ENCODE data around the gene PLXNC1.

PLXNC1 gene

GRCh38 chr12:94245631-94246383, 97.4 kb downstream of the PLXNC1 start:
- intact Hi-C loops (cut with DNase I) = no loop called here
- DNase-seq = no peak

GRCh38 chr12:94247246-94247645, 98.9 kb downstream of the PLXNC1 start:
- no peak for DNase-seq
- intact Hi-C loops (cut with DNase I) = no loop called here

- intact Hi-C loops (cut with DNase I) = no loop called here
- DNase-seq = no peak
Measured at GRCh38 chr12:94248582-94248981, 100.2 kb downstream of the PLXNC1 start.

- DNase-seq = no peak
- intact Hi-C loops (cut with DNase I) = no loop called here
Measured at GRCh38 chr12:94250130-94250529, 101.8 kb downstream of the PLXNC1 start.

- intact Hi-C loops (cut with DNase I) = no loop called here
- no peak for DNase-seq
Measured at GRCh38 chr12:94254270-94254669, 105.9 kb downstream of the PLXNC1 start.

- intact Hi-C loops (cut with DNase I) = no loop called here
- DNase-seq = no peak
Measured at GRCh38 chr12:94255006-94255405, 106.6 kb downstream of the PLXNC1 start.

GRCh38 chr12:94255428-94255827, 107.1 kb downstream of the PLXNC1 start:
- DNase-seq = no peak
- intact Hi-C loops (cut with DNase I) = no loop called here

- intact Hi-C loops (cut with DNase I) = no loop called here
- DNase-seq = no peak
Measured at GRCh38 chr12:94258593-94258992, 110.2 kb downstream of the PLXNC1 start.

GRCh38 chr12:94260017-94260416, 111.6 kb downstream of the PLXNC1 start:
- intact Hi-C loops (cut with DNase I) = no loop called here

GRCh38 chr12:94260717-94261116, 112.3 kb downstream of the PLXNC1 start:
- intact Hi-C loops (cut with DNase I) = no loop called here
- no peak for DNase-seq

More at GRCh38 chr12:94260017-94260416, 111.6 kb downstream of the PLXNC1 start:
- no peak for DNase-seq

GRCh38 chr12:94261119-94261518, 112.7 kb downstream of the PLXNC1 start:
- intact Hi-C loops (cut with DNase I) = no loop called here
- no peak for DNase-seq

- DNase-seq = no peak
- intact Hi-C loops (cut with DNase I) = no loop called here
Measured at GRCh38 chr12:94261786-94262185, 113.4 kb downstream of the PLXNC1 start.

GRCh38 chr12:94262228-94263010, 114.0 kb downstream of the PLXNC1 start:
- intact Hi-C loops (cut with DNase I) = no loop called here
- DNase-seq = peak; percentile 52 to 90 (median 71)

GRCh38 chr12:94263011-94263811, 114.8 kb downstream of the PLXNC1 start:
- intact Hi-C loops (cut with DNase I) = no loop called here
- DNase-seq = no peak

GRCh38 chr12:94263905-94264561, 115.7 kb downstream of the PLXNC1 start:
- intact Hi-C loops (cut with DNase I) = no loop called here
- no peak for DNase-seq

- intact Hi-C loops (cut with DNase I) = no loop called here
- DNase-seq = no peak
Measured at GRCh38 chr12:94264736-94265485, 116.5 kb downstream of the PLXNC1 start.

- intact Hi-C loops (cut with DNase I) = no loop called here
- DNase-seq = no peak
Measured at GRCh38 chr12:94265539-94265938, 117.2 kb downstream of the PLXNC1 start.

GRCh38 chr12:94265966-94266745, 117.8 kb downstream of the PLXNC1 start:
- DNase-seq = no peak
- intact Hi-C loops (cut with DNase I) = no loop called here

Data from head of caudate nucleus (tissue), 42 donors.